CD4-positive, alpha-beta T cell treated with Interleukin-10 for 1 hour (primary cell): ENCODE results near the gene PRDX5.

ENCODE experiments used
- DNase-seq: peaks from one replicate; pipeline ENCODE4 v3.0.0-alpha.2; 2020

Gene PRDX5

GRCh38 chr11:64327993-64328392 lies 10.1 kb downstream of the PRDX5 start:
- no peak for DNase-seq

GRCh38 chr11:64330888-64331287 lies 13.0 kb downstream of the PRDX5 start:
- DNase-seq = no peak

- DNase-seq = peak; percentile 76
Measured at GRCh38 chr11:64331569-64332371, 13.8 kb downstream of the PRDX5 start.

- no peak for DNase-seq
Measured at GRCh38 chr11:64333556-64333955, 15.6 kb downstream of the PRDX5 start.

- DNase-seq = no peak
Measured at GRCh38 chr11:64334764-64335735, 17.1 kb downstream of the PRDX5 start.

- DNase-seq = no peak
Measured at GRCh38 chr11:64337538-64338249, 19.8 kb downstream of the PRDX5 start.

GRCh38 chr11:64338716-64339115 lies 20.8 kb downstream of the PRDX5 start:
- DNase-seq = no peak

GRCh38 chr11:64339286-64339685 lies 21.4 kb downstream of the PRDX5 start:
- no peak for DNase-seq

GRCh38 chr11:64339754-64340408 lies 22.0 kb downstream of the PRDX5 start, which contains the start of gene CCDC88B:
Gene CCDC88B (plus strand): TSS chr11:64340204. CDS start chr11:64340267, 63 bp downstream.
- peak; percentile 92 for DNase-seq

- DNase-seq = peak; percentile 79
Measured at GRCh38 chr11:64340671-64341335, 22.9 kb downstream of the PRDX5 start.

- no peak for DNase-seq
Measured at GRCh38 chr11:64341429-64341828, 23.5 kb downstream of the PRDX5 start.

GRCh38 chr11:64341851-64342791 lies 24.2 kb downstream of the PRDX5 start:
- DNase-seq = peak; percentile 93

GRCh38 chr11:64342869-64343745 lies 25.2 kb downstream of the PRDX5 start:
- no peak for DNase-seq

- no peak for DNase-seq
Measured at GRCh38 chr11:64343767-64344559, 26.0 kb downstream of the PRDX5 start.

GRCh38 chr11:64344787-64345186 lies 26.9 kb downstream of the PRDX5 start:
- no peak for DNase-seq

- DNase-seq = no peak
Measured at GRCh38 chr11:64347193-64347867, 29.4 kb downstream of the PRDX5 start.

- DNase-seq = no peak
Measured at GRCh38 chr11:64348383-64349024, 30.6 kb downstream of the PRDX5 start.

GRCh38 chr11:64349025-64349387 lies 31.1 kb downstream of the PRDX5 start:
- DNase-seq = no peak
